Skeletal muscle satellite cell (primary cell): ENCODE results near the gene LY6G5C.

Source experiments
- H3K27me3 ChIP-seq: 2 replicates; pipeline ENCODE4 v1.7.0; 2013; ENCODE audit warnings: low read length; ENCODE audit not compliant: control insufficient read depth, insufficient read depth
- H3K36me3 ChIP-seq: 2 replicates; pipeline ENCODE4 v1.7.0; 2013; ENCODE audit warnings: mild to moderate bottlenecking, control low read depth, low read length; ENCODE audit not compliant: insufficient read depth
- H3K4me1 ChIP-seq: 2 replicates; pipeline ENCODE4 v1.7.0; 2013; ENCODE audit warnings: low read length; ENCODE audit not compliant: control insufficient read depth, insufficient read depth
- H3K4me2 ChIP-seq: 2 replicates; pipeline ENCODE4 v1.7.0; 2013; ENCODE audit warnings: mild to moderate bottlenecking, low read length
- H3K4me3 ChIP-seq: 2 replicates; pipeline ENCODE4 v1.7.0; 2013; ENCODE audit warnings: low read length
- H3K9ac ChIP-seq: 2 replicates; pipeline ENCODE4 v1.7.0; 2013; ENCODE audit warnings: mild to moderate bottlenecking, low read depth, low read length, moderate library complexity
- H3K9me3 ChIP-seq: replicated peaks from 2 replicates; pipeline ENCODE4 v1.7.0; 2013; ENCODE audit warnings: mild to moderate bottlenecking, control low read depth, low read length

LY6G5C gene

GRCh38 chr6:31640612-31641011 is 40.3 kb downstream of the LY6G5C start:
- H3K4me3 ChIP-seq = no peak overlapping the region
- H3K9ac ChIP-seq = no peak overlapping the region
- peaks cover 14% of the 10 kb centered on the region for H3K4me1 ChIP-seq
- no peaks in the 10 kb centered on the region for H3K9me3 ChIP-seq
- no peaks in the 10 kb centered on the region for H3K27me3 ChIP-seq
- peaks cover 83% of the 10 kb centered on the region for H3K36me3 ChIP-seq
- no peak overlapping the region for H3K4me2 ChIP-seq

GRCh38 chr6:31639449-31639861 is 41.4 kb downstream of the LY6G5C start:
- peaks cover 14% of the 10 kb centered on the region for H3K4me1 ChIP-seq
- H3K9ac ChIP-seq = no peak overlapping the region
- no peaks in the 10 kb centered on the region for H3K27me3 ChIP-seq
- H3K4me3 ChIP-seq = no peak overlapping the region
- H3K36me3 ChIP-seq = peaks cover 83% of the 10 kb centered on the region
- no peak overlapping the region for H3K4me2 ChIP-seq
- H3K9me3 ChIP-seq = no peaks in the 10 kb centered on the region

GRCh38 chr6:31639043-31639442 is 41.8 kb downstream of the LY6G5C start:
- Histone ChIP-seq H3K9ac (no peak overlapping the region), H3K4me2 (no peak overlapping the region), H3K27me3 (no peaks in the 10 kb centered on the region), H3K36me3 (peaks cover 83% of the 10 kb centered on the region), H3K4me3 (no peak overlapping the region), H3K9me3 (no peaks in the 10 kb centered on the region), H3K4me1 (peaks cover 14% of the 10 kb centered on the region)

- peaks cover 91% of the 10 kb centered on the region for H3K36me3 ChIP-seq
- H3K9me3 ChIP-seq = no peaks in the 10 kb centered on the region
- no peak overlapping the region for H3K9ac ChIP-seq
- H3K27me3 ChIP-seq = no peaks in the 10 kb centered on the region
- H3K4me1 ChIP-seq = peaks cover 14% of the 10 kb centered on the region
- H3K4me2 ChIP-seq = no peak overlapping the region
- H3K4me3 ChIP-seq = no peak overlapping the region
Measured at GRCh38 chr6:31636698-31637596, 43.9 kb downstream of the LY6G5C start.

GRCh38 chr6:31634969-31635575 is 45.8 kb downstream of the LY6G5C start:
- H3K9ac ChIP-seq = no peak overlapping the region
- peaks cover 12% of the 10 kb centered on the region for H3K4me1 ChIP-seq
- no peaks in the 10 kb centered on the region for H3K27me3 ChIP-seq
- peaks cover 90% of the 10 kb centered on the region for H3K36me3 ChIP-seq
- H3K9me3 ChIP-seq = no peaks in the 10 kb centered on the region
- no peak overlapping the region for H3K4me3 ChIP-seq
- H3K4me2 ChIP-seq = no peak overlapping the region

- no peaks in the 10 kb centered on the region for H3K27me3 ChIP-seq
- no peak overlapping the region for H3K9ac ChIP-seq
- peaks cover 90% of the 10 kb centered on the region for H3K36me3 ChIP-seq
- no peak overlapping the region for H3K4me2 ChIP-seq
- peaks cover 4% of the 10 kb centered on the region for H3K4me1 ChIP-seq
- H3K4me3 ChIP-seq = no peak overlapping the region
- H3K9me3 ChIP-seq = no peaks in the 10 kb centered on the region
Measured at GRCh38 chr6:31634131-31634530, 46.7 kb downstream of the LY6G5C start.

GRCh38 chr6:31633447-31633846 is 47.4 kb downstream of the LY6G5C start:
- no peak overlapping the region for H3K4me2 ChIP-seq
- peaks cover 90% of the 10 kb centered on the region for H3K36me3 ChIP-seq
- no peaks in the 10 kb centered on the region for H3K4me1 ChIP-seq
- H3K9me3 ChIP-seq = no peaks in the 10 kb centered on the region
- no peak overlapping the region for H3K9ac ChIP-seq
- no peak overlapping the region for H3K4me3 ChIP-seq
- H3K27me3 ChIP-seq = no peaks in the 10 kb centered on the region

GRCh38 chr6:31632279-31632946 is 48.5 kb downstream of the LY6G5C start:
- no peak overlapping the region for H3K9ac ChIP-seq
- H3K4me2 ChIP-seq = no peak overlapping the region
- no peaks in the 10 kb centered on the region for H3K27me3 ChIP-seq
- no peak overlapping the region for H3K4me3 ChIP-seq
- peaks cover 95% of the 10 kb centered on the region for H3K36me3 ChIP-seq
- H3K9me3 ChIP-seq = no peaks in the 10 kb centered on the region
- H3K4me1 ChIP-seq = no peaks in the 10 kb centered on the region

GRCh38 chr6:31631681-31632278 is 49.1 kb downstream of the LY6G5C start:
- peaks cover 96% of the 10 kb centered on the region for H3K36me3 ChIP-seq

GRCh38 chr6:31631209-31631608 is 49.7 kb downstream of the LY6G5C start:
- Histone ChIP-seq H3K36me3 (peaks cover 96% of the 10 kb centered on the region), H3K4me1 (no peaks in the 10 kb centered on the region), H3K4me3 (no peak overlapping the region), H3K9ac (no peak overlapping the region), H3K27me3 (no peaks in the 10 kb centered on the region), H3K9me3 (no peaks in the 10 kb centered on the region), H3K4me2 (no peak overlapping the region)

More at GRCh38 chr6:31631681-31632278, 49.1 kb downstream of the LY6G5C start:
- no peak overlapping the region for H3K9ac ChIP-seq
- no peaks in the 10 kb centered on the region for H3K4me1 ChIP-seq
- H3K27me3 ChIP-seq = no peaks in the 10 kb centered on the region
- no peak overlapping the region for H3K4me3 ChIP-seq
- H3K9me3 ChIP-seq = no peaks in the 10 kb centered on the region
- H3K4me2 ChIP-seq = no peak overlapping the region

GRCh38 chr6:31630177-31630934 is 50.5 kb downstream of the LY6G5C start:
- H3K4me3 ChIP-seq = no peak overlapping the region

More at GRCh38 chr6:31630177-31630934, 50.5 kb downstream of the LY6G5C start:
- Histone ChIP-seq H3K4me2 (no peak overlapping the region), H3K36me3 (peaks cover 96% of the 10 kb centered on the region), H3K9ac (no peak overlapping the region), H3K9me3 (no peaks in the 10 kb centered on the region), H3K4me1 (no peaks in the 10 kb centered on the region), H3K27me3 (no peaks in the 10 kb centered on the region)
